GM11168 (cell line): ENCODE data around the gene FBXO31.

Experiments
- in situ Hi-C: fragments of 300-500 bp; cut with MboI; formaldehyde crosslinking; loops from one replicate; pipeline ENCODE4 v1.12.0; 2022; ENCODE audit warnings: low sequenced_read_pairs; ENCODE audit not compliant: unreplicated experiment

The FBXO31 gene

DNA sequence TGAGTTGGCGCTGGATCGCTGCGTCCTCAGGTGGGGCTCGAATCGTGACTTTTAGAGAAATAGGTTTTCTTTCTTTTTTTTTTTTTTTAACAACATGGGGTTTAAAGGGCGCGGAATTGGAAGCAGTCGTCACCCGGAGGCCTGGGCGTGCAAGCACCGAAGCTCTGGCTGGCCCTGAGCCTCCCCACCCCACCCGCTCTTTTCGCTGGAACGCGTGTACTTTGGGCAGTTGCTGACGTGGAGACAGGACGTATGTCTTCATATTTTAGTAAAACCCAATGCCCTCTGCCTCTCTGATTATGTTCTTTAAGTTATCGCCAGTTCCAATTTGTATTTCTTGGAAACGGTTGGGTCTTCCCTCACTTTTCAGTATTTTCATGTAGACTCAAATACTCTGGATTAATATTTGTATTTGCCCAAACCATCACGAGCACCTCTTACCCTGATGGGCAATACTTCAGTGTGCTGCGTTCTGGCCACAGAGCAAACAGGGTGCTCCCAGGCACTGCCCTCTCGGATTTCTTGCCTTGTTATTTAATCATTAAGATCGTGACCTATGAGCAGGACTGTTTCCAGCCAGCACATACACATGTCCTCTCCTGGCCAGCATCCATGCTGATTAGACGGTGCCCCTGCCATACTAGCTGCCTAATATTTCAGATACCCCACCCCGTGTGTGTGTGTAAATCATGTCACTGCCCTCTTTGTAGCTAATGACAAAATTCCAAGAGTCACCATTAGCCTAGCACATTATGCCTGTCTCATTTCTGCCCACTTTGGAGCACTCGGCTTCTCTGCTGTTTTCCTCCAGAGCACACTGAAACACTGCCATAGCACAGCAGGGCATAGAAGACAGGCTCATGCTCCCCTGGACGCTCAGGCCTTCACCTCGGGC lies 65.6 kb downstream of the FBXO31 start:
- in situ Hi-C loops, result no loop called here

DNA sequence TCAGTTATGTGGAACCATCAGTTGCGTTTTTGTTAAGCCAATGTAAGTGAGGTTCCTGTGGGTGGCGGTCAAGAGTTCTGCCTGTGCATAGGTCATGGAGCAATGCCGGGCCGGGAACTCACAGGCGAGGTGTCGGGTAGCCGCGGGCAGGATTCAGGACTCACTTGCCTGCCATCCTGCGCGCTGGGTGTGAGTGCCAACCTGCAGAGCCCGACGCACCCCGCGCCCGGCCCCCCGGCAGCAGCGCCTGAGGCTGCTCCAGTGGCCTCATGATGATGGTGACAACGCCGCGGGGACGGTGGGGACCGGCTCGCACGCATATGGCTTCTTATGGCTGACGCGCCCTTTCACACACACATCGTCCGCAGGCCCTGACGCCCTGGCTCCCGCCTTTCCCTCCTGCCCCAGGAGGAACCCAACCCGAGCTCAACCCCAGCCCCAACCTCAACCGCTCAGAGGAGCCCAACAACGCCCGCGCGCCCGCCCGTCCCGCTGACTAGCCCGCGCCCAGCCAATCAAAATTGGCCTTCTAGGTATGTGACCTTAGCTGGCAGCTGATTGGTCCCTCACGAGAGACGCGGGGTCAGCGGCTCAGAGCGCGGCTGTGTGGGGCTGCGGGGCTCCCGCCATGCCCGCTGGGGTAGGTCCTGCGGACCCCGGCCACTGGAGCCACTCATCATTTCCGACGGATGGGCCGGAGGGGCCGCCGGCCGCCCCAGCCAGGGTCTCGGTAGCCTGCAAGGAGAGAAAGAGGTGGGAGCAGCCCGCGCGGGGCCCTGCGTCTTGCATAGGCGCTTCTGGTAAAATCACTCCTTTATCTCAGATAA lies 66.4 kb downstream of the FBXO31 start, which contains the start of gene C16orf95:
TSS of gene C16orf95 (minus strand) at position 470 of the 827 bp plus-strand sequence. CDS start at position 320, 150 bp downstream.
- in situ Hi-C loops, result no loop called here

GRCh38 chr16:87316450-87316922 lies 67.1 kb downstream of the FBXO31 start:
- in situ Hi-C loops, result no loop called here

GRCh38 chr16:87314990-87315420 lies 68.6 kb downstream of the FBXO31 start:
- in situ Hi-C loops, result no loop called here

GRCh38 chr16:87312008-87312407 lies 71.6 kb downstream of the FBXO31 start:
- in situ Hi-C loops, result no loop called here

GRCh38 chr16:87311387-87311786 lies 72.2 kb downstream of the FBXO31 start:
- in situ Hi-C loops, result no loop called here

DNA sequence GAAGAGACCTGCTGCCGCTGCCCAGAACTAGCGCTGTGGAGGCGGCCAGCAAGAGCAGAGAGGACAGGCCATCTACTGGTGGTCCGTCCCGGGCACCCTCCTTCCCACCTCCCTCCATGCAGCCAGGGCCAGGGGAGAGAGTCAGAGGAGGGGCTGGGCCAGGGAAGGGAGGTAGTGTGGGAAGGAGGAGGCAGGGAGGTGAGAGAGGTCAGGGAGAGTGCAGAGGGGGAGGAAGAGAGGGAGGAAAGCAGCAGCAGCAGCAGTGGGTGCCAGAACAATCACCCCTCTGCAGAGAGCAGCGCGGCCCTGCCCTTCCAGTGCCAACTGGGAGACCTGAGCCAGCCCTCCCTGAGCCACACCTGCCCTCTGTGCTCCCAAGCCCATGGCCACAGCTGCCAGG lies 73.0 kb downstream of the FBXO31 start:
- in situ Hi-C loops, result no loop called here

- in situ Hi-C loops, result no loop called here
Measured at GRCh38 chr16:87309620-87310525, 73.7 kb downstream of the FBXO31 start.

GRCh38 chr16:87308826-87309225 lies 74.8 kb downstream of the FBXO31 start:
- in situ Hi-C loops, result no loop called here

GRCh38 chr16:87306516-87306915 lies 77.1 kb downstream of the FBXO31 start:
- in situ Hi-C loops, result no loop called here

- in situ Hi-C loops, result no loop called here
Measured at GRCh38 chr16:87305505-87306391, 77.8 kb downstream of the FBXO31 start.

GRCh38 chr16:87304951-87305350 lies 78.6 kb downstream of the FBXO31 start:
- in situ Hi-C loops, result no loop called here

DNA sequence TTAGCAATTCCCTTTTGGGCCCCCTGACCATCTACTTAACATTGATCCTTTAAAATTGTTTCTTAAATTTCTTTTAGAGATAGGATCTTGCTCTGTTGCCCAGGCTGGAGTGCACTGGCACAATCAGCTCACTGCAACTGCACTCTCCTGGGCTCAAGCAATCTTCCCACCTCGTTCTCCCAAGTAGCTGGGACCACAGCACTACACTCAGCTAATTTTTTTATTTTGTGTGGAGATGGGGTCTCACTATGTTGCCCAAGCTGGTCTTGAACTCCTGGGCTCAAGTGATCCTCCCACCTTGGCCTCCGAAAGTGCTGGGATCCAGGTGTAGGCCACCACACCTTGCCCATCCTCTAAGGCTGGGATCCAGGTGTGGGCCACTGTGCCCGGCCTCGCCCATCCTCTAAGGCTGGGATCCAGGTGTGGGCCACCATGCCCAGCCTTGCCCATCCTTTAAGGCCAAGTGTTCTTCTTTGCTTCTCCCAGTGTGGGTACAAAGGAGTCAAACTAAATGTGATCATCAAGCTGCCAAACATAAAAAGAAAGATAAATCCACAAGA lies 79.5 kb downstream of the FBXO31 start:
- in situ Hi-C loops, result no loop called here

DNA sequence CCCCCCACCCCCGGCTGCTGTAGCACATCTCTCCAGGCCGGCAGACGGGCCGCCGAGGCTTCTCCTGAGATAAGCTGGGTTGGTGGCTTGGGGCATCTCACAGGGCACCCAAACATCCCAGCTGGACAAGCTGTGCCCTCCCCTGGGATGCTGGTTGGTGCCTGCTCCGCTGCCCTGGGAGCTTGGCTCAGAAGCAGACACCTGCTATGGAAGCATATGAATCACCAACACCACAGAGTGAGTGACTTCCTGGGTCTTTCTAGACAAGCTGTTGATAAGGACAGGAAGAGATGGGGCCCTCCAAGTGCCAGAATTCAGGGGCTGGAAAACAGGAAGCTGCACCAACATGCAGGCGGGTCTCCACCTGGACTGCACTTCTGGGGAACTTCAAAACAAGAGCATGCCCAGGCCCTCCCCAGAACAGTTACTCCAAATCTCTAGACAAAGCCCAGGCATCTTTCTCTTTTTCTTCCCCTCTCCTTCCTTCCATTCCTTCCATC lies 80.1 kb downstream of the FBXO31 start:
- in situ Hi-C loops, result no loop called here

DNA sequence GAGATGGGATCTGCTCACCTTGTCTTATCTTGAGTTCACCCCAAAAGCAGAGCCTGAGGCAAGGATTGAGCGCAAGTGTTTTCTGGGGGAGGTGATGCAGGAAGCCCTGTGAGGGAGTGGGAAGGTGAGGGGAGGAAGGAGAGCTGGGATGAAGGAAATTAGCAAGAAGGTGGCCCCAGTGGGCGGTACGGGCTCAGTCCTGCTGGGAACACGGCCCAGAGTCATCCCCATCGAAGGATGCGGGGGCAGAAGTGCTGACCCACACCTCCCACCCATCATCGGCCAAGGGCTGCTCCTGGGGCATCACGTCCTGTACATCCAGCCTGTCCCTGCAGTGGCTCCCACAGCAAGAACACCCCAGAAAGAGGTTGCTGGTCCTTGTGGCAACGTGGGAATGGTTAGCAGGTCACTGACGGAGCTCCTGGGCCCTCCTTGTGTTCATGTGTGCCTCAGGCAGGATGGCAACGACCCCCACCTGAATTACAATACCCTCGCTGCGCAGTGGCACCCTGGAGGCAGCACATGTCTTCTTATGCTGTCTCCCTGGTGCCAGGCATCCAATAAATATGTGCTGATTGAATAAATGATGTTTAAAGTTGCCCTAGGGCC lies 84.6 kb downstream of the FBXO31 start:
- in situ Hi-C loops, result loop anchor here (25.0 kb wide), 1 partner anchor 737 kb away; the partner anchor contains the start of genes FOXC2 and MTHFSD

DNA sequence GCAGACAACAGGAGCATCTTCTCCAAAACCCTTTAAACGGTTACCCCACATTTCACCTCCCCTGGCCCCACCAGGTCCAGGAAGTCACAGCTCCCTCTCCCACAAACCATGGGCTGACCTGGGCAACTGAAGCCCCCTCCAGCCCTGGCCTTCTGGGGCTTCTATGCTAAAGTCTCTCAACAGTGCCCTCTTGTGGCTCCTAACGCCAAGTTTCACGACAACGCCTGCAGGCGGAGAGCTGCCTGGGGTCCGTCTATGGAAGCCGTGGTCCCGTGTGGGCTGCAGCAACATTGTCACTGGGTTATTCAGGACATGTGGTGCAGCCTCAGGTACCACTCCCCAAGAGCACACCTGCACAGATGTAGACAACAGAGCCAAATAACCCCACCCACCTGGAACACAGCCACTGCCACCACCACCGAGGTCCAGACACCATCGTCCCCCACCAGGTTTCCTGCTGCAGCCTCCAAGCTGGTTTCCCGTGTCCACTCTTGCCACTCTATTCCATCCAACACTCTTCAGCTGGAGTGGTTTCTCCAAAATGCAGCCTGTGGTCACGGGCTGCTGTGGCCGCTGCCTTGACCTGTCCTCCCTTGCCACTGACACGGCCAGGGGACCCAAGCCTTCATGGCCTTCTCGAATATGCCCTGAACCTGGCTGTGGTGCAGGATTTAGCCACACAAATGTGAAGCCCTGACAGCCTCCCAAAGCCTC lies 85.5 kb downstream of the FBXO31 start:
- in situ Hi-C loops, result loop anchor here (25.0 kb wide), 1 partner anchor 736 kb away; the partner anchor contains the start of genes FOXC2 and MTHFSD

DNA sequence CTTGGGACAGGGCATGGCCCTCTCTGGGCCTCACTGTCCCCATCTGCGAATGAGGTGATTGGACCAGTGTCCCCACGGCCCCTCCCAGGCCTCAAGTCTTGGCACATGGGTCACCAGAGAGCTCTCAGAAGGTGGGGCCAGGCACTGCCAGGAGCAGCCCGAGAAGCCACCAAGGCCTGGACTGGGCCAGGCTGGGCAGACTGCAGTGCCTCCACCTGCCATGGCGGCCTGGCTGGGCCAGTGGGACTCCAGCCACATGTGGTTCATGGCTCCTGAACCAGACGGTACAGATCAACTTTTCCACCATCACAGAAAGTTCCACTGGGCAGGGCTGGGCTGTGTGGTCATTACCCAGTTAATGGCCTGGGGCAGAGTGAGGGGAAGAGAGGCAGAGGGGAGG lies 86.2 kb downstream of the FBXO31 start:
- in situ Hi-C loops, result loop anchor here (25.0 kb wide), 1 partner anchor 735 kb away; the partner anchor contains the start of genes FOXC2 and MTHFSD
